GM12864 (cell line): Measurements from ENCODE around the gene ZNF792.

Experiments
- DNase-seq: peaks from one replicate; pipeline ENCODE4 v3.0.0-alpha.2; 2011; ENCODE audit warnings: low read depth
- H3K4me3 ChIP-seq: 2 replicates; pipeline ENCODE4 v1.5.1; 2011; ENCODE audit warnings: mild to moderate bottlenecking, low read depth, low read length, control low read depth
- TF ChIP-seq, protein P1 (sequence below): IDR thresholded peaks from 2 replicates; pipeline ENCODE4 v1.5.1; 2011; ENCODE audit warnings: low read depth, mild to moderate bottlenecking, moderate library complexity, low read length, control low read depth, inconsistent platforms; ENCODE audit errors: missing control alignments

ZNF792 gene

DNA sequence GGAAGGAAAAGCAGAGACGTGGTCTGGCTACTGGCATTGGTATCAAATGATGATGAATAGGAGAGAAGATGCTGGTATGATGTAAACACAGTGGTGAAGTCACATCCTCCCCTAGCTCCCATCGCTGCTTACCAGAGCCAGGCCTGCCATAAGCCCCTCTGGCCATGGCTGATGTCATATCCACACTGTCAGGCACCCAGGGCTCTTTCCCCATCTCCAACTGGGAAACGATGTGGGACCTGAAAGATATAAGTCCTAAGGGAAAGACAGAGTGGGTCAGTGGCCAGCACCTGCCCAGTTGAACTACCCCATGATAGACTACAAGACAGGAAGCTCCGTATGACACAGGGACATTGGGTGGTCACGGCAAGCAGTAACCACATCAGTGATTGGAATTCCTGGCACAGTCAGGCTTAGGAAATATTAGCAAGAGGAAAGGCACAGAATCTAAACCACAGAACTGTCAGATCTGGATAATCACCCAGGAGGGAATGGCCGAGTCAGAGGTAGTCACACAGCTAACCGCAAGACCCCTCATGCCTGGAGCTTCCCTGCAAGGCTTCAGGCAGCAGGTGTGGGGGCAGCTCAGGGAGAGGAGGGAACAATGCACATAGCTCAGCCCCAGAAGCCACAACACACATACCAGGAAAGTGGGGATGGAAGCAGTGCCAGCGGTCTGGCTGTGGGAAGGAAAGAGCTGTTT is 3.8 kb downstream of the ZNF792 start:
- no peak overlapping the region for H3K4me3 ChIP-seq
- TF ChIP-seq, protein P1, sequence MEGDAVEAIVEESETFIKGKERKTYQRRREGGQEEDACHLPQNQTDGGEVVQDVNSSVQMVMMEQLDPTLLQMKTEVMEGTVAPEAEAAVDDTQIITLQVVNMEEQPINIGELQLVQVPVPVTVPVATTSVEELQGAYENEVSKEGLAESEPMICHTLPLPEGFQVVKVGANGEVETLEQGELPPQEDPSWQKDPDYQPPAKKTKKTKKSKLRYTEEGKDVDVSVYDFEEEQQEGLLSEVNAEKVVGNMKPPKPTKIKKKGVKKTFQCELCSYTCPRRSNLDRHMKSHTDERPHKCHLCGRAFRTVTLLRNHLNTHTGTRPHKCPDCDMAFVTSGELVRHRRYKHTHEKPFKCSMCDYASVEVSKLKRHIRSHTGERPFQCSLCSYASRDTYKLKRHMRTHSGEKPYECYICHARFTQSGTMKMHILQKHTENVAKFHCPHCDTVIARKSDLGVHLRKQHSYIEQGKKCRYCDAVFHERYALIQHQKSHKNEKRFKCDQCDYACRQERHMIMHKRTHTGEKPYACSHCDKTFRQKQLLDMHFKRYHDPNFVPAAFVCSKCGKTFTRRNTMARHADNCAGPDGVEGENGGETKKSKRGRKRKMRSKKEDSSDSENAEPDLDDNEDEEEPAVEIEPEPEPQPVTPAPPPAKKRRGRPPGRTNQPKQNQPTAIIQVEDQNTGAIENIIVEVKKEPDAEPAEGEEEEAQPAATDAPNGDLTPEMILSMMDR: no peak
- DNase-seq: no peak

- no peak for DNase-seq
- TF ChIP-seq, protein P1: no peak
- no peak overlapping the region for H3K4me3 ChIP-seq
These were observed 5.0 kb downstream of the ZNF792 start for GRCh38 chr19:34959021-34959420.

DNA sequence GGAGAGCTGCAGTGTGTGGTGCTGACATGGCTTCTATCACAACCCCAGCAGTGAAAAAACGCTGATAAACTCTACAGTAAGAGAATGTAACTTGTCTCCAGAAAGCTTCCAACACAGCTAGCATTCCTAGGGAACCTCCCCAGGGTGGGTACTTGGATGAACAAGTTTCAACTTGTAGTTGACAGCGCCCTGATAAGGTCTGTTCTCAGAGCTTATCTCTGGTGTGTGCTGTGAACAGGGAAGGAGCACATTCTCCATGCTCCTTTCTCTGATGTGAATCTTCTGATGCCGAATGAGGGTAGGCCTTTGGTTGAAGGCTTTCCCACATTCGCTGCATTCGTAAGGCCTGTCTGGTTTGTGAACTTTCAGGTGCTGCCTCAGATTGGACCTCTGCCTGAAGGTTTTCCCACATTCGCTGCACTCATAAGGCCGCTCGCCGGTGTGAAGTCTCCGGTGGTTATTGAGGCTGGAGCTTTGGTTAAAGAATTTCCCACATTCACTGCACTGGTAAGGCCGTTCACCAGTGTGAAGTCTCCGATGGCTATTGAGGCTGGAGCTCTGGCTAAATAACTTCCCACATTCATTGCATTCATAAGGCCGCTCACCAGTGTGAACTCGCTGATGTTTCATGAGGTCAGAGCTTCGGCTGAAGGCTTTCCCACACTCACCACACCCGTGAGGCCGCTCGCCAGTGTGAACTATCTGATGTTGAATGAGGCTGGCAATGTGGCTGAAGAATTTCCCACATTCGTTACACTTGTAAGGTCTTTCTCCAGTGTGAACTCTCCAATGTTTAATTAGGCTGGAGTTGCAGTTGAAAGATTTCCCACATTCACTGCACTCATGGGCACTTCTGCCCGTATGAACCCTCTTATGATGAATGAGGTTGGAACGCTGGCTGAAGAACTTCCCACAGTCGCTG is 5.9 kb downstream of the ZNF792 start:
- no peak overlapping the region for H3K4me3 ChIP-seq
- DNase-seq: no peak
- TF ChIP-seq, protein P1: no peak

- H3K4me3 ChIP-seq: no peak overlapping the region
- TF ChIP-seq, protein P1: no peak
- DNase-seq: no peak
These were observed 10.9 kb downstream of the ZNF792 start for GRCh38 chr19:34953092-34953491.

DNA sequence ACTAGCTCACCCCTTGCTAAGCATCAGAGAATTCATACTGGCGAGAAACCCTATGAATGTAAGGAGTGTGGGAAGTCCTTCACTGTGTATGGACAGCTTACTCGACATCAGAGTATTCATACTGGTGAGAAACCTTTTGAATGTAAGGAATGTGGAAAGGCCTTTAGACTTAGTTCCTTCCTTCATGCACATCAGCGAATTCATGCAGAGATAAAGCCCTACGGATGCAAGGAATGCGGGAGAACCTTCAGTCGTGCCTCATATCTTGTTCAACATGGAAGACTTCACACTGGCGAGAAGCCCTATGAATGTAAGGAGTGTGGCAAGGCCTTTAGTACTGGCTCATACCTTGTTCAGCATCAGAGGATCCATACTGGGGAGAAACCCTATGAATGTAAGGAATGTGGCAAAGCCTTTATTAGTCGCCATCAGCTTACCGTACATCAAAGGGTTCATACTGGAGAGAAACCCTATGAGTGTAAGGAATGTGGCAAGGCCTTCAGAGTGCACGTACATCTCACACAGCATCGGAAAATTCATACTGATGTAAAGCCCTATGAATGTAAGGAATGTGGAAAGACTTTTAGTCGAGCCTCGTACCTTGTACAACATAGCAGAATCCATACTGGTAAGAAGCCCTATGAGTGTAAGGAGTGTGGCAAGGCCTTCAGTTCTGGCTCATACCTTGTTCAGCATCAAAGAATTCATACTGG is 20.0 kb downstream of the ZNF792 start:
- TF ChIP-seq, protein P1: no peak
- DNase-seq: no peak

DNA sequence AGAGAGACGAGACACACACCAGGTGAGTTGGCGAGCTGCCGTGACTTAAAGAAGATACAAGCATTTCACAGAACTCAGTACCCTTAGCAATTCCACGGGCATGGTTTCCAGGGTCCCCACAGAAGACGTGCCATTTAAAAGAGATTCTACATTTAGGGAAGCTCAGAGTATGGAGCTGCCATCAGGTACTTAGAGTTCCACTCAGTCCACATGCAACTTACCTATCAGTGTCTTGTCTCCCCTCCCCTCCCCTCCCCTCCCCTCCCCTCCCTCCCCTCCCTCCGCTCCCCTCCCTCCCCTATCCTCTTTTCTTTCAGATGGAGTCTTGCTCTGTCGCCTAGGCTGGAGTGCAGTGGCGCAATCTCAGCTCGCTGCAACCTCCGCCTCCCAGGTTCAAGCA is 25.1 kb downstream of the ZNF792 start:
- DNase-seq: no peak
- TF ChIP-seq, protein P1: no peak
- no peak overlapping the region for H3K4me3 ChIP-seq

More for the DNA sequence above, 20.0 kb downstream of the ZNF792 start:
- H3K4me3 ChIP-seq: no peak overlapping the region
